Glutamatergic neuron (in vitro differentiated cells): ENCODE results near the gene PTPRM. TPM values are rescaled to one million over a fixed set of nuclear protein-coding genes. Genes with fewer than 3 reads are reported as not detected.

Source experiments
- DNase-seq: peaks from one replicate; pipeline ENCODE4 v3.0.0; 2022
- H3K27ac Mint-ChIP-seq: one replicate; pipeline ENCODE4 v1.8.0; 2020; ENCODE audit warnings: mild to moderate bottlenecking, mixed read lengths, inconsistent platforms; ENCODE audit not compliant: unreplicated experiment
- H3K27me3 Mint-ChIP-seq: one replicate; pipeline ENCODE4 v1.8.0; 2020; ENCODE audit warnings: mild to moderate bottlenecking, moderate library complexity, mixed read lengths, inconsistent platforms; ENCODE audit not compliant: unreplicated experiment
- H3K36me3 Mint-ChIP-seq: one replicate; pipeline ENCODE4 v1.8.0; 2020; ENCODE audit warnings: mild to moderate bottlenecking, mixed read lengths, inconsistent platforms; ENCODE audit not compliant: unreplicated experiment
- H3K4me1 Mint-ChIP-seq: one replicate; pipeline ENCODE4 v1.8.0; 2020; ENCODE audit warnings: mild to moderate bottlenecking, low read depth, mixed read lengths, inconsistent platforms; ENCODE audit not compliant: unreplicated experiment
- H3K4me3 Mint-ChIP-seq: one replicate; pipeline ENCODE4 v1.8.0; 2020; ENCODE audit warnings: mild to moderate bottlenecking, mixed read lengths, inconsistent platforms; ENCODE audit not compliant: unreplicated experiment
- H3K9me3 Mint-ChIP-seq: one replicate; pipeline ENCODE4 v1.8.0; 2020; ENCODE audit warnings: mild to moderate bottlenecking, moderate library complexity, mixed read lengths, inconsistent platforms; ENCODE audit not compliant: unreplicated experiment
- total RNA-seq: library from RNA; stranded (reverse); fragmentation: NEBNext Ultra II Directional; extraction: Animal tissue kit (Norgen Biotek cat#: 25700); gene quantifications from one replicate; pipeline ENCODE4 v1.2.1, GENCODE V29; 2021; ENCODE audit not compliant: unreplicated experiment
- TF ChIP-seq, protein P1 (sequence below): fragments of 200-600 bp; sonication (generic); IDR thresholded peaks from one replicate; pipeline ENCODE4 v1.5.0; 2021; ENCODE audit not compliant: partially characterized antibody, unreplicated experiment

The PTPRM gene
- total RNA-seq, 1 donor from 2014 or later = 23.9 TPM

DNA sequence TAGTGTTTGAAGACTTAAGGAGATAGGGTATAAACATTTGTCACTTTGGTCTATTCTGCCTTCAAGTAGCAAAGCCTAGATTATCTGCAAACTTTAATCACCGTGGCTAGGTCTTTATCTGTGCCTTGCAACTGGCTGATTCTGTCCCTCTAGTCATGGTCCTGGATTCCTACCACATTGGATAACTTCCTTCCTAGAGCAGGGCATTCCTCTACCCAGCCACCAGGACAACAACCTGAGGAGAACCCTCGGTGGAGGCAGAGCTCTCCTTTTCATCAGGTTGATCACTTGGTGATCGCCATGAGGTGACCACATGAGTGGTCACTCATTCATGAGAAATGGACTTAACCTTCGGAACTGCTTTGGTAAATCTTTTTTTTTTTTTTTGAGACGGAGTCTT lies 25.3 kb upstream of the PTPRM start:
- TF ChIP-seq, protein P1, sequence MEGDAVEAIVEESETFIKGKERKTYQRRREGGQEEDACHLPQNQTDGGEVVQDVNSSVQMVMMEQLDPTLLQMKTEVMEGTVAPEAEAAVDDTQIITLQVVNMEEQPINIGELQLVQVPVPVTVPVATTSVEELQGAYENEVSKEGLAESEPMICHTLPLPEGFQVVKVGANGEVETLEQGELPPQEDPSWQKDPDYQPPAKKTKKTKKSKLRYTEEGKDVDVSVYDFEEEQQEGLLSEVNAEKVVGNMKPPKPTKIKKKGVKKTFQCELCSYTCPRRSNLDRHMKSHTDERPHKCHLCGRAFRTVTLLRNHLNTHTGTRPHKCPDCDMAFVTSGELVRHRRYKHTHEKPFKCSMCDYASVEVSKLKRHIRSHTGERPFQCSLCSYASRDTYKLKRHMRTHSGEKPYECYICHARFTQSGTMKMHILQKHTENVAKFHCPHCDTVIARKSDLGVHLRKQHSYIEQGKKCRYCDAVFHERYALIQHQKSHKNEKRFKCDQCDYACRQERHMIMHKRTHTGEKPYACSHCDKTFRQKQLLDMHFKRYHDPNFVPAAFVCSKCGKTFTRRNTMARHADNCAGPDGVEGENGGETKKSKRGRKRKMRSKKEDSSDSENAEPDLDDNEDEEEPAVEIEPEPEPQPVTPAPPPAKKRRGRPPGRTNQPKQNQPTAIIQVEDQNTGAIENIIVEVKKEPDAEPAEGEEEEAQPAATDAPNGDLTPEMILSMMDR = no peak
- no peaks in the 10 kb centered on the region for H3K4me1 Mint-ChIP-seq
- DNase-seq = no peak
- H3K9me3 Mint-ChIP-seq = no peaks in the 10 kb centered on the region
- H3K4me3 Mint-ChIP-seq = no peak overlapping the region
- no peak overlapping the region for H3K27ac Mint-ChIP-seq
- H3K36me3 Mint-ChIP-seq = no peaks in the 10 kb centered on the region
- no peaks in the 10 kb centered on the region for H3K27me3 Mint-ChIP-seq

DNA sequence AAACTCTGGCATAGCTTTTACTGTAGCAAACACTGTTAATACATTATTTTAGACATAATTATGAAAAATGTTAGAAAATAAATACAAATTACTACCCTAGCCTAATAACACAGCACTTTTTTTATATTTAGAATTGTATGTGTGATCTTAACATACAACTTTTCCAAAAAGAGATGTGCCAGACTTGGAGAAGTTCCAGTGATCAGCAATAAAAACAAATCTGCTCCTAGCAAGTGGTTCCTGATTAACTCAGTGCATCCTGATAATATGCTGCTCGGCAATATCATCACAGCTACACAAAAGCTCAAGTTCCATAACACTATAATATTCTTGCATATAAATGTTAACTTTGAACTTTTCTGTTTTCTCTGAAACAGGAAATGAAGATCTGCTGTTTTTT lies 22.4 kb upstream of the PTPRM start:
- H3K27ac Mint-ChIP-seq = no peak overlapping the region
- TF ChIP-seq, protein P1 = no peak
- no peaks in the 10 kb centered on the region for H3K36me3 Mint-ChIP-seq
- H3K9me3 Mint-ChIP-seq = no peaks in the 10 kb centered on the region
- no peak overlapping the region for H3K4me3 Mint-ChIP-seq
- no peaks in the 10 kb centered on the region for H3K27me3 Mint-ChIP-seq
- H3K4me1 Mint-ChIP-seq = no peaks in the 10 kb centered on the region
- no peak for DNase-seq

DNA sequence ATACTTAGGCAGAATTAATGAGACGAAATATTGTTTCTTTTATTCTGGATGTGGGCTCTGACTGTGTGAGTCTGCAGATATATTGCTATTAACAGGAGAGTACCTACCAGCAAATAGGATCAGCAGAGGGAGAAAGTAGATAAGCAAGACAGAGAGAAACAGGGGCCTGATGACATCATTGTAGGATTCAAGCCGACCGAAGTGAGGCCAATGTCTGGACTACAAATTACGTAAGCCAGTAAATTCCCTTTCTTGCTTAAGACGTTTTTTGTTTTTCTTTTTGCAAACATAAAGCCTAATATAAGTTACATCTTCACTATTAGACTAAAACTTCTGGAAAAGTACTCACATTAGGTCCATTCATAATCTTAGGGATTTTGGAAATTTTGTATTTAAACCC lies 21.4 kb upstream of the PTPRM start:
- Mint-ChIP-seq H3K36me3 (no peaks in the 10 kb centered on the region), H3K27me3 (no peaks in the 10 kb centered on the region), H3K9me3 (no peaks in the 10 kb centered on the region), H3K4me1 (no peaks in the 10 kb centered on the region), H3K4me3 (no peak overlapping the region), H3K27ac (no peak overlapping the region)
- TF ChIP-seq, protein P1 = no peak
- no peak for DNase-seq

DNA sequence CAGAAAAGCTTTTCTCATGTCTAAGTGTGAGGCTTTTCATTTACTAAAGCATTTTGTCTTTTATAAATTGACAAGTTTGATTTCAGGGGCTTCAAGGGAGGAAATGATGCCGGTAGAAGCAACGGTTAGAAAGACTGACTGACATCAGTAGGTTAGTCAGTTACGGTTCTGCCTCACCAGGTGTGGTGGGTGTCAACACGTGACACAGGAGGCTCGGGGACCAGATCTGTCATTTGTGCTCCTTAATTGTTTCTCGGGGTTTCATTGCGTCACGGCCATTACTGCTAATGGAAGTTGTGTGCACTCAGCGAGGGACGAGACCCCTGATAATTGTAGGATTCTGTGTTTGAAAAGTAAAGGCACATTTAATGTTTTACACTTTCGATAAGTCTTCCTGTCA lies 18.9 kb upstream of the PTPRM start:
- Mint-ChIP-seq H3K27ac (no peak overlapping the region), H3K4me3 (no peak overlapping the region), H3K27me3 (no peaks in the 10 kb centered on the region), H3K36me3 (no peaks in the 10 kb centered on the region), H3K9me3 (no peaks in the 10 kb centered on the region), H3K4me1 (no peaks in the 10 kb centered on the region)
- peak; percentile 29 for DNase-seq
- TF ChIP-seq, protein P1 = no peak

DNA sequence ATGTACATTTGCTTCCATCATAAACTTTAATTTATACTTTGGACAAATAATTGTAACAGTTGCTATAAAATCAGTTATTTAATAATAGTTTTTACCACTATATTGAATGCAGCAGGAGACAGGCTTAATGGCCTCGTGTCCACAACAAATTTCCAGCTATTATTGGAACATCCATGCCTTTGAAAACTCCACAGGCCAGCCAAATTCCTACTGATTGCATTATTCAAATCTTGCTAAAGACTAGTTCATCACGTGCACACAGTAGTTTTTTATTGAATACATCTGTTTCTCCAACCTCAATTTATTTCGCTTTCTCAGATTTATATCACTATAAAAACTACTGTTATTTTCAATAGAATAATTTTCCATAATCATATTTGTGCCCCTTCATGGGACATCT lies 18.4 kb upstream of the PTPRM start:
- H3K9me3 Mint-ChIP-seq = no peaks in the 10 kb centered on the region
- TF ChIP-seq, protein P1 = no peak
- H3K36me3 Mint-ChIP-seq = no peaks in the 10 kb centered on the region
- H3K4me3 Mint-ChIP-seq = no peak overlapping the region
- H3K27ac Mint-ChIP-seq = no peak overlapping the region
- H3K27me3 Mint-ChIP-seq = no peaks in the 10 kb centered on the region
- no peak for DNase-seq
- no peaks in the 10 kb centered on the region for H3K4me1 Mint-ChIP-seq
